Mucosa of gallbladder (tissue), 1 donor: ENCODE measurements around the gene DAPL1. TPM values are rescaled to one million over a fixed set of nuclear protein-coding genes. Genes with fewer than 3 reads are reported as not detected.

Source experiments
- DNase-seq: peaks from one replicate; pipeline ENCODE4 v3.0.0-alpha.2; 2020; ENCODE audit warnings: low spot score
- total RNA-seq: library from RNA; stranded (reverse); gene quantifications from one replicate; pipeline ENCODE4 v1.2.1, GENCODE V29; 2021
- donor health status: DM: no; HTN: no; CAD: no.

Gene DAPL1, protein sequence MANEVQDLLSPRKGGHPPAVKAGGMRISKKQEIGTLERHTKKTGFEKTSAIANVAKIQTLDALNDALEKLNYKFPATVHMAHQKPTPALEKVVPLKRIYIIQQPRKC
- not detected for total RNA-seq

DNA sequence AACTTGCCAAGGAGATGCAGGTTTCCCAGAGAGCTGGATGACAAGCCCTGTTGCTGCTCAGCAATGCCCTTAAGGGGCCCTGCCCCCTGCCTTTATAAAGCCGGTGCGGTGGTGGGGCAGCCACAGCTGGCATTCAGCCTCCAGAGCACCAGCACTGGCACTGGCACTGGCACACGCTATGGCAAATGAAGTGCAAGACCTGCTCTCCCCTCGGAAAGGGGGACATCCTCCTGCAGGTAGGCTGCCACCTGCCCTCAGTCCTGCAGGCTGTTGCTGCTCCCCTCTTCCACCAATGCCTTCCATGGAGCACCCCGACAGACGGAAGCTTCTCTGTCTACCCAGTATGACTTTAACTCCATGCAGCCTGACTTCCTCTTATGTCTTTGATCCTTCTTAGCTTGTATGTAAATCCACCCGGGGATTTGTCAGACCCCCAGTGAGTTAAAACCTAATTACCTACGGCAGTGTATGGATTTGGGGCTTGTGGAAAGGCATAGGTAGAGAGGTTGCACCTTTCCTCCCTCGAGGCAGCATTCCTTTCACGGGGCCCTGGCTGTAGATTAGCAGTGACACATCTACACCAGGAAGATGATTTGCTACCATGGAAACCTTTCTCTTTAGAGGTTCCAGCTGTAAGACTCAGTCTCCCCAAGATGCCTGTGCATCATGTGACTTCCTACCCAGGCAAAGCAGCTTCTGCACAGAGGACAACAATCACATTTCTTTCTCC lies at the start of gene DAPL1:
Gene DAPL1 (plus strand): TSS at position 123 of the 730 bp plus-strand sequence. CDS start 56 bp downstream, at position 179.
- DNase-seq: no peak

DNA sequence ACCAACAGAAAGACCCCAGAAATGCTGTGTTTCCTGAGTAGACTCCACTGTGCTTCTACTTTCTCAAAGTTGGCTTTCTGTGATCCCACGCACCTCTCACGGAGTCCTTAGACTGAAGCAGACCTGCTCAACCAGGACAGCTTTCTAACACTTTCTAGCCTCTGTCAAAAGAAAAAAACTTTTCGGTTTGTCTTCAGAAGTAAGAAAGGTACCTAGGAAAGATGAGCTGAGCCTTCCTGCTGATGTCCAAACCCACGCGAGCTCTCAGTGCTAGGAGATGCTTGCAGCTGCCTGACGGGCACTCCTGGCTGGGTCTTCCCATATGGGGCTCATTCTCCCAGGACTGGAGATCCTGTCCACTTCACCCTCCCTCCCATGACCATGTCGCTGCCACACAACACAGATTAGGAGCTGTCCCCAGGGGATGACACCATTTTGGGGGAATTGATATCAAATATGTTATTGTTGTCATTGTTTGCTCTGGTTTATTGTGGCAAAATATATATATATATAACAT lies 49.2 kb upstream of the DAPL1 start:
- no peak for DNase-seq

DNA sequence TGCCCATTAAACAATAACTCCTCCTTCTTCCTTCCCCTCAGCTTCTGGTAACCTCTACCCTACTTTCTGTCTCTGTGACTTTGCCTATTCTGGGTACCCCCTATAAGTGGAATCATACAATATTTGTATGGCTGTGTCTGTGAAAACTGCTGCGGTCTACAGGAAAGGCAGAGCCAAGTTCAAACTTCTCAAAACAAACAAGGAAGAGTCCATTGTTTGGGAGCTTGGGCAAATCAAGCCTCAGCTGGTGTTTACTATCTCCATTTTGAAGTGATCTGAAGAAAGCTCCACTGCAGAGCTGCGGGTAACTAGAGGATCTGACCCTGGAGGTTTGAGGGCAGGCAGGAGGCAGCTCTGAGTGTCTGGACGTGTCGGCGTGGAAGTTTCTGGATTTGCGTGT lies 48.6 kb upstream of the DAPL1 start:
- DNase-seq: no peak

DNA sequence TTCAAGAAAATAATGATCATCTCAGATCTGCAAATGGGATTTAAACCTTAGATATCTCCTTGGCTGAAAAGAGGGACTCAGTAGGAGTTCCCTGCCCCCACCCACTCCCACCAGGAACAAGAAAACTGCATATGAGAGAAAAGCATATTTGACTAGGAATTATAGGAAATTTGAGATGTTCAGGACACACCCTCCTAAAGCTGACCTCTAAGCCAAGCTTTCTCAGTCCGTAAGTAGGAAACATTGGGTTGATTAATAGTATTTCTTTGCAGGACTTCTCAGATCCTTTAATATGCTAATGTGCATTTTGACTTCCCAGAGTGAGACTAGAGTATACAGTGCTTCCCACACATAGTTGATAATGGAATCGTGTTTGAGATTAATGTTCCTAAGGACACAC lies 47.8 kb upstream of the DAPL1 start:
- DNase-seq: no peak

DNA sequence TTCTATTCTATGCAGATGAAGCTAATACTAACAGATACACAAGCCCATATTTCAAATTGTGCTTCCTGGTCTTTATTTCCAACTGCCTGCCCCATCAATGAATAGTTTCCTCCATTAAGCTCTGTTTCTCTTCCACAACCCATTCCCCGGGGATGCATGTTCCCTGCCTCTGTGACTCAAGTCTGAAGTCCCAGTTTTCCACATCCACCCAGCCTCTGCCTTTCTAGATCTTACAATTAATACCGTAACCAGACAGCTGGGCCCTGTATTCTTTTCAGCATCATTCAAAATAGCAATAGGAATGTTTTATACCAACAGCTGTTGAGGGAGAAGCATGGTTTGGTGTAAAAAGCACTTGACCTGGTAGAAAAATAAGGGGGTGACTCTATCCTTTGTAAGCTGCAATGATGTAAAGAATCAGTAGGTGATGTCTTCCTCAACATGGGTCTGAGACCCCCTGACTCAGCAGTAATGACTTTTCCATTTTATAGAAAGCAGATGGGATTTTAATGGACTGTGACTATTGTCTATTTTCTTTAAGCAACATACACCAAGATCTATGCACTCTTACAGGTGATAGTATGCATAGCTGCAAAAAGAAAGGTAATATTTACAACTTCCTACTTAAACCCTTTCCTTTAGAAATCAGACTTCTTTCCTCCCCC lies 46.1 kb upstream of the DAPL1 start:
- DNase-seq: no peak

DNA sequence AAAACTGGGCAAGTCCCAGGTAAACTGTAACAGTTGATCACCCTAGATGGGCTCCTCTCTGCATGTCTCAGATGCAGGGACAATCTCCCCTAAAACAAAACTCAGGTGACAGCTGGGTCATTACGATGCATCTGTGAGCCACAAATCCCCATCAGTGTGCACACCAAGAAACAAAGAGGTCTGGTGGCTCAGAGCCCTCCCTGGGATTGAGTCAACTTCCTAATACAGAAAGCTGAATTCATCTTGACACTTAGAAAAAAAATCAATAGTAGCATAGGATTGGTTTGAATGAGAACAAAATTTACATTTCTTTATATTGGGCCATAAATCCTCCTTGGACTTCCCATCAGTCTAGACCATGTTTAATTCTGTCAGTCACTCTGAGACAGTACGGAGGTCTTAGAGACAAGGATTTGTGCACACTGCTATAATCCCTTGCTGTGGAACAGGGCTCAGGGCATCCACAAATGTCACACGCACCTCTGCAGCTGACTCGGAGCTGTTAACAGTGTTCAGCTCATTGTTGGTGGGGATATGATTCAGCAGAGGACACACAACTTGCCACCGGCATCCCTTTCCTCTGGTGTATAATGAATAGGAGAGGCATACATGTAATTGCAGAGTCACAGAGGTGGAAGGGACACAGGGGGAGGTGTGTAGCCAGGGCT lies 44.5 kb upstream of the DAPL1 start:
- no peak for DNase-seq

DNA sequence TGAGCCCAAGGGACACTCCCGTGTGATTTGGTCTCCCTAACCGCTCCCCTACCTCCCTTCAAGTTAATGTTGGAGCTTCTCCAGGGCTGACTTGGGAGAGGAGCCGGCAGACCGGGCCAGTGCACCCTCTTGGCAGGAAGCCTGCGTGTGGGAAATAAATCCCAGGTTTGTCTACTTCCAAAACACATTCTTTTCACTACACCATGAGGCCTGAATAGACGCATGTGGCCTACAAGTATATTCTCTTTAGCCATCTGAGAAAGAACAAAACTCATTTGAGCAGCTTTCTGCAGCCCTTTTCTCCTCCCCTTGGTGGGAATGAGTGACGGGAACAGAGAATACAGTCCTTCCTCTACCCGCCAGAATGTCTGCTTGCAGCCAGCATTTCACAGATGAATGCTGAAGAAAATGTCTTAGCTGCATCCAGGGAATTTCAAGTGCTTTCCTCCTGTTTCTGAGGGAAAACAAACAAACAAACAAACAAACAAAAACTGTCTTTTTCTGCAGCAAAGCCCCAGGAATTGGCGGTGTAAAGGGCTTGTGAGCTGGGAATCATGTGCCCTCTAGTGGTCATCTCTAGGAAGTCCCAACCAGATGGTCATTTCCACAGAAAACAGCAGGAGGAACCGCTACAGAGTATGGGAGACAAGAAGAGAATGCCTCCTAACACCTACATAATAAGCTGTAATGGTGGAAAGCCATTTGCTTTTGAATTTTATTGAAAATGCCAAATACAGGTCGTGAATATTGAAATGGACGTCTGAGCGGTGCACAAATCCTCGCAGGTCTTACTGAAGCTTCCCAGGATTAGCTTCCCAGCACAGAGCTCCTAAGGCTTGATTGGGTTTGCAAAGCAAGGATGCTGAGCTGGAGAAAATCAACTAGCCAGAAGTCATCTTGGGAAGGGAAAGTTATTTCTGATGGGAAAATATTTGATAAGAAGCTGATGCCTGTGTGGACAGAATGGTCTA lies 41.2 kb upstream of the DAPL1 start:
- DNase-seq: peak; percentile 50

DNA sequence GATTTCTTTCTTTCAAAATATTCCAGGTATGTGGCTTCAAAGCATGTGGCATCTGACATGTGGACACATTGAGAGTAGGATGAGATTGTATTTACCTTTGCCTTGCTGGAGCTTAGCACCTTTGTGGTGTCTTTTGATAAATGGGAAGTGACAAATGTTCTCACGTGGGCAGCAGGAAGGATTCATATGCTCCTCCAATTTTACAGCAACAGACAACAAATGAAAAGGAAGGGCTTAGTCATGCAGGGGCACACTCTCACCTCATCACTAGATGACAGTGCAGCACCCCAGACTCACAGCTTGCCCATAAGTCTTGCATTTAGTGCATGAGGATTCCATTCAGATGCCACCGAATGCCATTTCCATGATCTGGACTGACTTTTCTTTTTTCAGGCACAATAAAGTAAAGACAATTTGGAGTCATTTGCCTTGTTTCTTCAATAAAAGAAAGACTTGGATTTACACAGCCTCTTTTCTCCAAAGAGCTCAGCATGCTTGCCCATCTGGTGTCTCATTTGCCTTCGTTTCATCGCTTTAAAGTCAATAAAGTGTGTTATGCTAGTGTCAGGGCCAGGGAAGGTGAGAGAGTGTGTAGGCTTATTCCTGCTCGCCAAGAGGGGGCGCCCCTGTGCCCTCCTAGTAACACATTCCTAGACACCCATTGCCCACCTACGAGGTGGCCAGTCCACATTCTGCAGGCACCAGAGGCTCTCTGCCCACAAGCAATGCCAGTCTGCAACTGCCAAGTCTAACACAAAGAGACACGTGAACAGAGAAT lies 39.6 kb upstream of the DAPL1 start:
- DNase-seq: no peak

DNA sequence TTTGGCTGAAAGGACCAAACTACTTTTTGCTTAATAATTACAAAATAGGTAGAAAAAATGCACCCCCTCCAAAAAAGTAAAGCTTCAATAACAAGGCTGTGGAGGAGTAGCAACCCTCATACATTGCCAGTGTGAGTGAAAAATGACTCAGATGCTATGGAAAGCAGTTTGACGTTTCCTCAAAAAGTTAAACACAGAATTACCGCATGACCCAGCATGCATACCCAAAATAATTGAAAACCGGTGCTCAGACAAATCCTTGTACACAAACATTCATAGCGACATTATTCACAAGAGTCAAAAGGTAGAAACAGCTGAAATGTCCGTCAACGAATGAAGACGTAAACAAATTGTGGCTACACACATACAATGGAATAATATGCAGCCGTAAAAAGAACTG lies 38.8 kb upstream of the DAPL1 start:
- DNase-seq: no peak

DNA sequence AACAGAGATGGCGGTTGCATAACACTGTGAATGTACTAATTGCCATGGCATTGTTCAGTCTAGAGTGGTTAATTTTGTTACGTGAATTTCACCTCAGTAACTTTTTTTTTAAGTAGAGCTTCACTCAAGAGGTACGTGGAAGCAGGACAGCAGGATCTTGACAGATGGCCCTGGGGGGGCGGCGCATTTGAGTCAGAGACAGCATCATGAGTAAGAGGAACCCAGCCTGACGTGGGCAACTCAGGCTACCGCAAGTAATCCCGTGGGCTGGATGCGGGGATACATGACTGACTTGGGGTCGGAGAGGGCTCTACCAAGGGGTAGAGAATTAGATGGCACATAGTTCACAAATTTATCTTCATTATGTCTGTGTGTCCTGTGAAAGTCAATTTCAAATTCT lies 38.1 kb upstream of the DAPL1 start:
- DNase-seq: no peak

DNA sequence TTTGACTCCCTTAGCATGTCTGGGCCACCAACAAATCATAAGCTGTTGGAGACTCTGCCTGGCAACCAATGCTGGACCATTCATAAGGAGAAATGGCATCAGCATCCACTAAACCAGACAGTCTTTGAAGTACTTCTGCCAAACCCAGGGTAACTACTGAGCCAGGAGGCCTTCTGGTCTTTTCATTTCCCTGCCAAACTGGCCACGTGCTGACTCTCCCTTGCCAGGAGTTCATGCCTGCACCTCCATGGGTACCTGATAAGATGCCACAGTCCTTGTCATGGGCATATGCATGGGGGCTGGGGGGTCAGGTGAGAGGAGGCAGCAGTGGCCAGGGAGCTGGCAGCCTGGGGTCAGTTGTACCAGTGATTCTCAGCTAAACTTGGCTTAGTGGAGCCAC lies 34.2 kb upstream of the DAPL1 start:
- DNase-seq: no peak

DNA sequence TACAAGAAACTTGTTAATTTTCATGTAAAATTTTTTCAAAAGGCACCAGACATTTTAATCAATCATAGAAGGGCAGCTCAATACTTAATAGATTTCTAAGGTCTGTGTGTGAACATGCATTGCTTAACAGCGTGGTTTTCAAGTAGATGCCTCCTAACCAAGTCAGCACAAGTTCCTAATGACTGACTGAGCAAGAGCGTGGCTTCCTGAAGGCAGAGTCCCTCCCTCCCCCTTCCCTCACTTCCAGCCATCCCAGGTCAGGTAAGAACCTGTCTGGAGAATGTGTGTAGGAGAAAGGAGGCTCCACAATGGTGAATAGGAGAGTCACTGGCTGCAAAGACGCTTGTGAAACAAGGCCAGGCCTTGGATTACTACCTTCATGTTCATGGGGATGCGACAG lies 33.5 kb upstream of the DAPL1 start:
- DNase-seq: no peak

DNA sequence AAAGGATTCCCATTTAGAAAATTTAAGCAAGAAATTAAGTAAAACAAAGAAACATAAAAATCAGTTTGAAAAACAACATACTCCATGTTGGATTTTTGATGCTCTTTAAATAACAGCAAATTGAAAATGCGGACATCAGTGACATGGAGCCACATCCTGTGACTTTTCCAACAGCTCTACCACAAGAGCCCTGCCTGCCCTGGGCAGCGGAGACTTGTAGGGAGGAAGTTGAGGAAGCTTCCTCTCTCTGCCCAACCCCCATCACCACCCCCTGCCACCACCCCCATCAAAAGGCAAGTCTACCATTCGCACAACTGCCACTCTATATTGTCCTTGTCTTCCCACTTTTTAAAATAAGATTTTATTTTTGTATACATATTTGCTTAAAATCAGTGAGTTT lies 32.8 kb upstream of the DAPL1 start:
- no peak for DNase-seq

DNA sequence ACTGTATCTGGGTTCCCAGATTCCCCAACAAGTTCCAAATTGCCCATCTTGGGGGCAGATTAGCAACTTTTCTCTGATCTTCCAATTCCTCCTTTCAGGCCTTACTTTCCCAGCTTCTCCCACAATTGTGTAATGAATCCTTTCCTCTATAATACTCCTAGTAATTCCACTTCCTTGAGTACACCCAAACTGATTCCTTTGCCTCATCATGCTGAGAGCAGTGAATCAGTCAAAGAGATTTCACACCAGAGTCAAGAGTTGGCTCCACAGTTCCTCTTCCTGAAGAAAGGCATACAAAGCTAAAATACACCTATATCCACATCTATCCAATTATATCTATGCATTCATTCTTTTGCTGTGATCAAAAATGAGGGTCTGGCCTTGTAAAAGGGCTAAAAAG lies 28.6 kb upstream of the DAPL1 start:
- no peak for DNase-seq

DNA sequence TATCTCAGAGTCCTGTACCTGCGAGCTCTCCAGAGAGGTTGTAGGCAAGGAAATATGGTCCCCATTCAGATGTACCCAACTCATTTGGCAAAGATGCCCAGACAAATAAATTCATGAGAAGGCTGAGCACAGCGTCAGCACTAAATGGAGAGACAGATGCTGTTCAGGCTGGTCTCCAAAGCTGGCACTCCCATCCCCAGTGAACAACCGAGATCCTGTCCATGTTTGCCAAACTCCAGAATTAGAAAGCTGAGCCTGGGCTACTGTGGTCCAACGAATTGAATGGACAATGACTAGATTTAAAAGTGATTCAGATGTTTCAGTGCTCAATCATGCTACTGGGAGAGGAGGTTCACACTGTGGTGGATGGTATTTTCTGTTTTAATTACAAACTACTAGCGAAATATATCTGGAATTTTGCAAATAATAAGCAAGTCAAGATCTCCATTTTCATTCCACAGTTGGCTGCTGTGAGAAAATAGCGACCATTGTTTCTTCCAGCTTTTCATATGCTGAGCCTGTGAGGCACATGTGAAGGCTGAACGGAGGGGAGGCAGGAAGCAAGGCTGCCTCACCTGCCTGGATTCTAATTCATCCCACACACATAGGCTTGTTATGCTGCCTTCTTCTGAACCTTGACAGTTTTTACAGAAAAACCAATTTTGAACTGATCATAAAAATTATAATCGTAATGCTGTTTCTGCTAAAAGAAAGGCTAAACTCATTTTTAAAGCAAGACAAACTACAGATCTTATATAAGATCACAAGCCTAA lies 22.6 kb upstream of the DAPL1 start:
- DNase-seq: no peak

DNA sequence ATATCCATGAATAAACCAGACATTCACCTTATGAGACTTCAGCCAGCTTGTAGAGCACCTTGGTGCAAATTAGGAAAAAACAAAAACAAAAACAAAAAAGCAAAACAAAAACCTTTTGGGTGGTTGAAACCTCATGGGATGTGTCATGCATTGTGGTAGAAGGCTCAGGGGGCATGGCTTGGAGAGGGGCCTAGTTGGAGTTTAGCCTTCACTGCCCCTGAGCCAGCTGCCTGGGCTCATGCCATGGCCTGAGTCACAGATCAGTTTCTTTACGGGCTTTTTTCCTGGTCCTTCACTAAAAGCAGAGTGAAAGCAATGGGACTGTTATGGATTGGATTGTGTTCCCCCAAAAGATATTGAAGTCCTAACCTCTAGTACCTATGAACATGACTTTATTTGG lies 22.0 kb upstream of the DAPL1 start:
- DNase-seq: no peak

DNA sequence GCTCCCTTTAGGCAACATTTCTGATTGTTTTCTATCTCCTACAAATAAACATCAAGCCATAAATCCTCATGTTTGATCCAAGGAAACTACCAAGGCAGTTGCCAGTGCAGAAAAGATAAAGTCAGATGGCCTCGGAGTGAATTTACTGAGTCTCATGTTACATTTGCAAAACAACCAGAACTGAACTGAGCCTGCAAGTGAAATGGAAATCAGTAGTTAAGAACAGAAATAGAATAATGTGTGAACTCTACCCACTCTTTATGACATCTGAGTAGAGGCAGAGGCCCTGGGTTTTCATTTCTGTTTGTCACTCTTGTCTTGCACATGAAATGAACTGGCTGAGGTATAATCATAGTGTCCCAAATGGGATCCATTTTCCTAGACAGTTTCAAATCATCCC lies 20.4 kb upstream of the DAPL1 start:
- DNase-seq: no peak

DNA sequence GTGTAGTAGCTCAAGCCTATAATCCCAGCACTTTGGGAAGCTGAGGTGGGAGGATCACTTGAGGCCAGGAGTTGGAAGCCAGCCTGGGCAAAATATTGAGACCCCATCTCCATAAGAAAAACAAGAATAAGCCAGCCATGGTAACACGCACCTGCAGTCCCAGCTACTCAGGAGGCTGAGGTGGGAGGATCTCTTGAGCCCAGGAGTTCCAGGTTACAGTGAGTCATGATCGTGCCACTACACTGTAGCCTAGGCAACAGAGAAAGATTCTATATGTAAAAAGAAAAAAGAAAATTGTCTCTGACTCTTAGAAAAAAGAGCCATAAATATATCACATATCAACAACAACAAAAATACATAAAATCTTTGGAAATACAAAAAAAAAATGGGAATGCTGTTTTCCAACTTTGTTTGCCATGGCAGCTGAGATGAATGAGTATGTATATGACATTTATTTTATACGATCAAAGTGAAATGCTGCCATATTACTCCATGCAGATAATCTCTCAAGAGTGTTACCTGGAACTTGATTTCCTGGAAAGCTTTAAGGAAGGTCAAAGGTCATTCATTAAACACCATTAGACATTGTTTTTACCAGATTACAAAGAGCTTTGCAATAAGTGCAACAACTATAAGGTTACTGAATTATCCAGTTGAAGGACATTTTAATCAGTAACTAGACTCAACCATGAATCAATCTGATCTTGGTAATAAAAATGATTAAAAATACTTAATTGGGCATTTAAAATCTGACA lies 19.7 kb upstream of the DAPL1 start:
- DNase-seq: no peak

DNA sequence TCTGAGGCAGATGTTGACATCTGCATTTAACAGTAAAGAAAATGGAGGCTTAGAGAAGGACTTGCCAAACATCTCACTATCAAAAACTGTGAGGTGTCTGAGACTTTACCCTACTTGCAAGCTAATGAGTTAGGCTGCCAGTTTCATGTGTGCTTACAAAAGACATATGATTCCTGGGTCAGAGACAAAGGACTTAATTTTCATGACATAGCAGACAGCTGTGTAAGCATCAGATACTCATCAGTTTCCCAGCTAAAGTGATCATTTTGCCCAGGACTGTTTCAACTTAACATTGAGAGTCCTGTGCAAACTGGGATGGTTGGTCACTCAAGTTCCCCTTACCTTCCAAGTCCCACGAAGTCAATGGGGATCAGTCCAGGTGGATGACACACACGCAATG lies 18.9 kb upstream of the DAPL1 start:
- DNase-seq: no peak
